NCI-H2227 (cell line): Measurements from ENCODE around the gene SNTA1.
A peak's percentile ranks its signal among the peaks of the same experiment; 100 is the strongest.
"Not testable (repeated sequence)": the region's sequence is repeated elsewhere in the genome, so short reads cannot be mapped to it uniquely, and the experiment has no call there.

ENCODE experiments used
- DNase-seq: peaks from one replicate; lab custom pipeline; 2025; ENCODE audit not compliant: unreplicated experiment; lab: John Stamatoyannopoulos, UW

SNTA1 gene

DNA sequence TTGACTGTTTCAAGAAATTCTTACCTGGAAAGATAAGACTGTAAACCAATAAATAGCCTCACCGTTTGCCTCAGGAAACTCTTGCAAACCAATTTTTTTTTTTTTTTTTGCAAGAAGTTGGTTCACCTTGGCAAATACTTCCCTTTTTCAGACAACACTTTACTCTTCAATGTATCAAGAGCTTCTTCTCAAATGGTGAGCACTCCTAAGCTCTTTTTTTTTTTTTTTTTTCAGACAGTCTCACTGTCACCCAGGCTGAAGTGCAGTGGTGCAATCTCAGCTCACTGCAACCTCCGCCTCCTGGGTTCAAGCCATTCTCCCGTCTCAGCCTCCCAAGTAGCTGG is 22.7 kb upstream of the SNTA1 start:
- no peak for DNase-seq

GRCh38 chr20:33465481-33466302 is 22.1 kb upstream of the SNTA1 start:
- peak; percentile 24 for DNase-seq

GRCh38 chr20:33464759-33465158 is 21.2 kb upstream of the SNTA1 start:
- not testable (repeated sequence) for DNase-seq

GRCh38 chr20:33463332-33464101 is 20.0 kb upstream of the SNTA1 start:
- peak; percentile 29 for DNase-seq

DNA sequence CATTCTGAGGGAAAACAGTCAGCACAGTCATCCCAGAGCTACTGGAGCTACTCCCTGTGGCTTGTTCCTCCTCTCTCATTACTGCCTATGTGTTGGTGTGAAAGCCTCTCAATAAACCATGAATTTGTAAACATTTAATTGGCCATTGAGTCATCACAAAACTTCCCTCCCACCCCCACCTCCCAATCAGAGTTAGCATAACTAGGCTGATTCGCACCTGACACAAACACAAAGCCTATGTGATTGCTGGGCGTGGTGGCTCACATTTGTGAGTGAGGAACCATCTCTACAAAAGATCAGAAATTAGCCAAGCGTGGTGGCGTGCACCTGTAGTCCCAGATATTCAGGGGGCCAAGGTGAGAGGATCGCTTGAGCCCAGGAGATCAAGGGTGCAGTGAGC is 17.1 kb upstream of the SNTA1 start:
- no peak for DNase-seq

GRCh38 chr20:33459599-33459998 is 16.0 kb upstream of the SNTA1 start:
- no peak for DNase-seq

DNA sequence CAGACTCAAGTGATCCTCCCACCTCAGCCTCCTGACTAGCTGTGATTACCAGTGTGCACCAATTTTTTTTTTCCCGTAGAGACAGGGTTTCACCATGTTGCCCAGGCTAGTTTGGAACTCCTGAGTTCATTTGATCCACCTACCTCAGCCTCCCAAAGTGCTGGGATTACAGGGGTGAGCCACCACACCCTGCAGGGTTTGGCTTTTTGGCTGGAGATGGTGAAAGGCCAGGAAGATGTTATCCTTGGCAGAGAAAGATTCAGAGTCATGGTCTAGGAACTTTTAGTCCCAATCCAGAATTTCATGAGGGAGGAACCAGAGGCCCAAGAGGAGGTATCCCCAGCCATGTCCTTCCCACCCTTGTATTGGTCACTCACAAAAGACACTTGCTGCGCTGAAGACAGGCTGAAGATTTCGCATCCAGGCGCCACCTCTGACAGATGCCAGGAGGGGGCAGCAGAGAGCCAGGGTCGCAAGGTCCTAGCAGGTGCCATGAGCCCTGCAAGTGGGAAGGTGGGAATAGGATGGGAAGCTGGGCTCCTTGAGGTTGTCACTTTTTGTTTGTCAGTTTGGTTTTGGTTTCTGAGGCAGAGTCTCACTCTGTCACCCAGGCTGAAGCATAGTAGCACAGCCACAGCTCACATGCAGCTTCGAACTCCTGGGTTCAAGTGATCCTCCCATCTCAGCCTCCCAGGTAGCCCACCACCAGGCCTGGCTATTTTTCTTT is 13.5 kb upstream of the SNTA1 start:
- DNase-seq = peak; percentile 79

DNA sequence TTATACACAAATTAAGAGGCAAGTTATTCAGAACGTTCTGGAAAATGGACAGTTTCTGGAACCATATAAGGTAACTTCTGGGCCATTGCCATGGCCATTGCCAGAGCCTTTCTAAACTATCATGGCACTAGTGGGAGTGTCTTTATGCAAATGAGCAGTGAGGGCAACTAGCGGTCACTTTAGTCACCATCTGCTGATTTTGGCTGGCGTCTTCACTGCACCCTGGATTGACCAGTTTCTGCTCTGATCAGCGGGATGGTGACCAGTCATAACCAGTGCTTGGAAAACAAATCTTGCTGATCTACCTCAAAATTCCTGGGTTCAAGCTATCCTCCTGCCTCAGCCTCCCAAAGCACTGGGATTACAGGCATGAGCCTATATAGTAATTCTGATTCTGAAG is 7.3 kb upstream of the SNTA1 start:
- DNase-seq = no peak

- DNase-seq = no peak
Observed at GRCh38 chr20:33445881-33446625, 2.5 kb upstream of the SNTA1 start.

- DNase-seq = peak; percentile 29
Observed at GRCh38 chr20:33444797-33445560, 1.4 kb upstream of the SNTA1 start.

DNA sequence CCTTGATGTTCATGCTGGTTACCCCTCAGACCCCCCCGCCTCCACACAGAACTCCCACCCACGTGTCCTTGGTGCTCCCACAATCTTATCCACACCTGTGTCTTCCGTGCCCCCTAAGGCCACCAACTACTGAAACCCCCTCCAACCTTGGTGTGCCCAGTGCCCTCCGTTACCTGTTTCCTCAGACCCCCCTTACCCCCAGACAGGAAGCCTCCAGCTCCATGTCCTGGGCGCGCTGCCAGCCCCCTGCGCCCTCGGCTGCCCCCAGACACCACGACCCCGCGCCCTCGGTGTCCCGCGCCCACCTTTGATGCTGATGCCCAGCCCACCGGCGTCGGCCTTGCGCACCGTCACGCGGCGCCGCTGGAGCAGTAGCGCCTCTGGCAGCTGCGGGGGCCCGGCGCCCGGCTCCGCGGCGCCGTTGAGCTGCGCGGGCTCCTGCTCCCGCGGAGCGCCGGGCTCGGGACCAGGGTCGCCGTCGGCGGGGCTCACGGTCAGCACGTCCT is 504 bp downstream of the SNTA1 start:
- peak; percentile 67 for DNase-seq

DNA sequence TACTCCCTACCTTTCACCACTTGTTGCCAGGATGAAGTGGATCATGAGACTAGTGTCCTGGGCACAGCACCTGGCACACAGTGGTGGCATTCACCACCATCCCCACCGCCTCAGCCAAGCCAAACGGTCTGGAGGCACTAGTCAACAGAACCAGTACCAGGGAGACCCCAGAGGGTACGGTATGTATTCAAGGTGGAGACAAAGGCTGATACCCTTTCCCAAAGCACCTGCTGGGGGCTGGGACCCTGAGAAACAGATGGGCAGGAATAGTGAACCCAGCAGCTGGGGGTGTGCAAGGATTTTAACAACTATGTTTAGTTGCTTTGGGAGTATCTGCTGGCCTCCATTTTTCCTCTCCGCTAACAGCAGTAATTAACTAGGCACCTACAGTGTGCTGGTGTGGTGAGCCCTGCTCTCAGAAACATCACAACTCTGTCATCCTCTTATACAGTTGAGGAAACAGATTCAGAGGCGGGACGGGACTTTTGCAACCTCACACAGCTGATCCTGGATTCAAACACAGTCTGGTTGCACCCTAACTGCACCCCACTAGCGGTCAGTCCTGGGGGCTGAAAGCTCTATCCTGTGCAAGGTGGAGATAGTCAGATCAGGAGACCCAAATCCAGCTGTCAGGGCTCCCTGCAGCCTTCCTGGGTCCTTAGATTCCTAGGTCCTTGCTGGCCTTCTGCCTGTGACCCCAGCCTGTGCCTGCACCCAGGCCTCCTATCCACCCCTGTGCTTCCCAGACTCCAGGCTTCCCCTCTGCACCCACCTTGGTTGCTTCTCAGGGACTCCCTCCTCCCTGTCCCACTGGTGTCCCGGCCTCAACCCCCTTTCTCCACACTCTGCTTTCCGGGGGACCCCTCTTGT is 1.2 kb downstream of the SNTA1 start:
- DNase-seq = peak; percentile 31

DNA sequence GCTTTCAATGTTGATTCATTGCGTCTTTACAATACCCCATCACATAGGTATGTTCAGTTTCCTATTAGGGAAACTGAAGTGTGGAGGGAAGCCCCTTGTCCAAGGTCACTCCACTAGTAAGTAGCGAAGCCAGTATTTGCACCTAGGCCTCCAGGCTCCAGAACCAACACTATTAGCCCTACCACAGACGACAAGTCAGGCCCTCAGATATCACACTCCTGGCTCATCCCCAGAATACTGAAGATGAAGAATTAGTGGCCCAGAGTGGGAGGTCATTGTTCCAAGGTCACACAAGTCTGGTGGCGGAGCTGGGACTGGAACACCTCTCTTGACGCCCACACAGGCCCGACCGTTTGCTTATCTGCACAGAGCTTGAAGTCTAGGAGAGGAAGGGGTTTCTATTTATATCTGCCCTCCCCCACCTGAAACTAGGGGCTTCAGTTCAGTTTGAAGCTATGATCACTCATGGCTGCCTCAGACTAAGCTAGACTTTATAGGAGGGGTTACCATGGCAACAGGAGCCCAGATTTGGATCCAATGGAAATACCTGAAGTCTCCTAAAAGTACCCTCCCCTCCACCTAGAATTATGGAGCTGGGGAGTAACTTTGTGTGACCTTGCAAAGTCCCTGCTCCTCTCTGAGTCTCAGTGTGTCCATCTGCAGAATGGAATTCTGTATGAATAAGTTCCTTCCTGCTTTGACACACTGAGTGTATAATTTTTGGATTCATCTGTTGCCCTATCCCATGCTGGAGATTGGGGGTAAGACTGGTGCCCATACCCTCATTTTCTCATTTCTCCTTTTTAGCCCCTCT is 2.2 kb downstream of the SNTA1 start:
- peak; percentile 24 for DNase-seq

- not testable (repeated sequence) for DNase-seq
Observed at GRCh38 chr20:33440562-33440961, 3.0 kb downstream of the SNTA1 start.

- DNase-seq = no peak
Observed at GRCh38 chr20:33438481-33438880, 5.1 kb downstream of the SNTA1 start.

DNA sequence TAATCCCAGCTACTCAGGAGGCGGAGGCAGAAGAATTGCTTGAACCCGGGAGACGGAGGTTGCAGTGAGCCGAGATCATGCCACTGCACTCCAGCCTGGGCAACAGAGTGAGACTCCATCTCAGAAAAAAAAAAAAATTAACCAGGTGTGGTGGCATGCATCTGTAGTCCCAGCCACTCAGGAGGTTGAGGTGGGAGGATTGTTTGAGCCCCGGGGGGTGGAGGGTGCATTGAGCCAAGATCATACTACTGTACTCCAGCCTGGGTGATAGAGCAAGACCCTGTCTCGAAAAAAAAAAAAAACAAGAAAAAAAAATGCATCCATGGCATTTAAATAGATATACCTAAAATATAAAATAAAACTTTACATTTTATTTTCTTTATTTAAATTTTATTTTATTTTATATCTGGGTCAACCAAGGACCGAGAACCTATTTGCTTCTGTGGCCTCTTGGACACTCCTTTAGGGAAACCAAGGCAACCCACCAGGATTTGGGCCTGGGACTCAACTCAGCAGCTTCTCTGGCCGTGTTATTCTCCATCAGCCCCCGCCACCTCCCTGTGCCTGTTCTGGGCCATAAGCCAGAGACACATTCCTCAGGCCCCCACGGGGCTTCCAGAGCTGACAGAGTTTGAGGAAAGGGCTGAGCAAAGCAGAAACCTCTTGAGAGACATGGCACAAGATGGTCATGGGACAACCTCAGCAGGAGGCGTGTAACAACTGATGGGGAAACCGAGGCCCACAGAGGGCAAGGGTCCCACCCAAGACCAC is 6.2 kb downstream of the SNTA1 start:
- no peak for DNase-seq

DNA sequence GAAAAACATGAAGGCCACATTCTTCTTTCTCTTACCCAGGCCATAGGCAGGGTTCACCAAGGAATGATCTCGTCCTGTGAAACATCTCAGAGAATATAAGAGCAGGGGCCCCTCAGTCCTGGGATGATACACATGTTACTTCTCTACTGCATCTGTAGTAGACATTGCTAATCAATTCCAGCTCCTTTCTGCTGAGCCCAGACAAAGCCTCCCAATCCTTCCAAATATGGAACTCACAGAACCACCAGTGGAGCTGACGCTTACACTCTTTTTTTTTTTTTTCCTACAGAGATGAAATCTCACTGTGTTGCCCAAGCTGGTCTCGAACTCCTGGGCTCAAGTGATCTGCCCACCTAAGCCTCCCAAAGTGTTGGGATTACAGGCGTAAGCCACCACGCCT is 9.1 kb downstream of the SNTA1 start:
- no peak for DNase-seq
